Inflammatory macrophage treated with lipopolysaccharide for 1 hour (primary cell): Measurements from ENCODE around the gene RPS6KA5.
"Not testable (repeated sequence)": the region's sequence is repeated elsewhere in the genome, so short reads cannot be mapped to it uniquely, and the experiment has no call there.

ENCODE experiments used
- DNase-seq, 2 donors: peaks; one replicate each; pipeline ENCODE4 v3.0.0-alpha.2; 2020 to 2022

RPS6KA5 gene

GRCh38 chr14:90980636-90981035 lies 79.8 kb downstream of the RPS6KA5 start:
- not testable (repeated sequence) for DNase-seq

GRCh38 chr14:90979515-90979914 lies 80.9 kb downstream of the RPS6KA5 start:
- no peak for DNase-seq

GRCh38 chr14:90976101-90976500 lies 84.3 kb downstream of the RPS6KA5 start:
- no peak for DNase-seq

- no peak for DNase-seq
Measured at GRCh38 chr14:90971687-90972086, 88.8 kb downstream of the RPS6KA5 start.

GRCh38 chr14:90970167-90970600 lies 90.3 kb downstream of the RPS6KA5 start:
- DNase-seq = peak; percentile 31 to 38

GRCh38 chr14:90969531-90970166 lies 90.8 kb downstream of the RPS6KA5 start:
- DNase-seq = peak; percentile 57 to 79

- DNase-seq = peak; percentile 3 to 20
Measured at GRCh38 chr14:90968025-90968424, 92.4 kb downstream of the RPS6KA5 start.

- no peak for DNase-seq
Measured at GRCh38 chr14:90966493-90966892, 93.9 kb downstream of the RPS6KA5 start.

GRCh38 chr14:90965765-90966164 lies 94.7 kb downstream of the RPS6KA5 start:
- no peak for DNase-seq

GRCh38 chr14:90963343-90963742 lies 97.1 kb downstream of the RPS6KA5 start:
- DNase-seq = no peak

GRCh38 chr14:90962505-90963109 lies 97.8 kb downstream of the RPS6KA5 start:
- no peak for DNase-seq

- no peak for DNase-seq
Measured at GRCh38 chr14:90960818-90961217, 99.6 kb downstream of the RPS6KA5 start.

- no peak for DNase-seq
Measured at GRCh38 chr14:90959344-90959743, 101.1 kb downstream of the RPS6KA5 start.

- DNase-seq = no peak
Measured at GRCh38 chr14:90956273-90956672, 104.2 kb downstream of the RPS6KA5 start.

GRCh38 chr14:90953643-90954042 lies 106.8 kb downstream of the RPS6KA5 start:
- DNase-seq = not testable (repeated sequence)

GRCh38 chr14:90943367-90943766 lies 117.1 kb downstream of the RPS6KA5 start:
- no peak for DNase-seq

GRCh38 chr14:90942511-90942910 lies 117.9 kb downstream of the RPS6KA5 start:
- no peak for DNase-seq

GRCh38 chr14:90941706-90942105 lies 118.7 kb downstream of the RPS6KA5 start:
- DNase-seq = no peak

- no peak for DNase-seq
Measured at GRCh38 chr14:90940318-90940962, 120.0 kb downstream of the RPS6KA5 start.

- DNase-seq = not testable (repeated sequence)
Measured at GRCh38 chr14:90939252-90939795, 121.1 kb downstream of the RPS6KA5 start.

GRCh38 chr14:90938615-90939014 lies 121.8 kb downstream of the RPS6KA5 start:
- DNase-seq = no peak

- no peak for DNase-seq
Measured at GRCh38 chr14:90936757-90937440, 123.5 kb downstream of the RPS6KA5 start.

- no peak for DNase-seq
Measured at GRCh38 chr14:90924621-90925340, 135.7 kb downstream of the RPS6KA5 start.
